ENCODE measurements around the gene AGAP1.
"Not testable (repeated sequence)": the region's sequence is repeated elsewhere in the genome, so short reads cannot be mapped to it uniquely, and the experiment has no call there.

DNA sequence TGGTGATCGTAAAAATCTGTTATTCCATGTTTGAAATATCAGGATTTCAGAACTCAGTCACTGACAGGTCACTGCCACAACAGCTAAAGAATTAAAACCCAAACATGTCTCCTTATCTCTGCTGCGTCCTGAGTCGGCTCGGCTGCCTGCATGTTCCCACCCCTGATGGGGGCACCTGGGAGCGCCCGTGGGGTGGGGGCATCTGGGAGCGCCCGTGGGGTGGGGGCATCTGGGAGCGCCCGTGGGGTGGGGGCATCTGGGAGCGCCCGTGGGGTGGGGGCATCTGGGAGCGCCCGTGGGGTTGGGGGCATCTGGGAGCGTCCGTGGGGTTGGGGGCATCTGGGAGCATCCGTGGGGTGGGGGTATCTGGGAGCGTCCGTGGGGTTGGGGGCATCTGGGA, 270.6 kb downstream of the AGAP1 start:
- TF ChIP-seq, protein P1, sequence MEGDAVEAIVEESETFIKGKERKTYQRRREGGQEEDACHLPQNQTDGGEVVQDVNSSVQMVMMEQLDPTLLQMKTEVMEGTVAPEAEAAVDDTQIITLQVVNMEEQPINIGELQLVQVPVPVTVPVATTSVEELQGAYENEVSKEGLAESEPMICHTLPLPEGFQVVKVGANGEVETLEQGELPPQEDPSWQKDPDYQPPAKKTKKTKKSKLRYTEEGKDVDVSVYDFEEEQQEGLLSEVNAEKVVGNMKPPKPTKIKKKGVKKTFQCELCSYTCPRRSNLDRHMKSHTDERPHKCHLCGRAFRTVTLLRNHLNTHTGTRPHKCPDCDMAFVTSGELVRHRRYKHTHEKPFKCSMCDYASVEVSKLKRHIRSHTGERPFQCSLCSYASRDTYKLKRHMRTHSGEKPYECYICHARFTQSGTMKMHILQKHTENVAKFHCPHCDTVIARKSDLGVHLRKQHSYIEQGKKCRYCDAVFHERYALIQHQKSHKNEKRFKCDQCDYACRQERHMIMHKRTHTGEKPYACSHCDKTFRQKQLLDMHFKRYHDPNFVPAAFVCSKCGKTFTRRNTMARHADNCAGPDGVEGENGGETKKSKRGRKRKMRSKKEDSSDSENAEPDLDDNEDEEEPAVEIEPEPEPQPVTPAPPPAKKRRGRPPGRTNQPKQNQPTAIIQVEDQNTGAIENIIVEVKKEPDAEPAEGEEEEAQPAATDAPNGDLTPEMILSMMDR (IDR thresholded peaks at IDR 0.05) = not testable (repeated sequence)
- TF ChIP-seq POLR2A (IDR thresholded peaks at IDR 0.05) = not testable (repeated sequence)

All from uterus (tissue), 2 donors.